Daoy (cell line): Measurements from ENCODE around the gene ATP2A3. TPM values are rescaled to one million over a fixed set of nuclear protein-coding genes. Genes with fewer than 3 reads are reported as not detected.
A peak's percentile ranks its signal among the peaks of the same experiment; 100 is the strongest.
"Not testable (repeated sequence)": the region's sequence is repeated elsewhere in the genome, so short reads cannot be mapped to it uniquely, and the experiment has no call there.

Experiments used
- DNase-seq: peaks from one replicate; pipeline ENCODE4 v3.0.0-alpha.2; 2015; ENCODE audit warnings: low read depth
- total RNA-seq: library from RNA; depleted of rRNA; stranded (reverse); fragments of >200 nt; shearing (Covaris generic); gene quantifications from 2 replicates; pipeline ENCODE4 v1.2.3, GENCODE V29; 2014

ATP2A3 gene
- total RNA-seq, 1 experiment from 2014 or later, result 0.57 TPM

DNA sequence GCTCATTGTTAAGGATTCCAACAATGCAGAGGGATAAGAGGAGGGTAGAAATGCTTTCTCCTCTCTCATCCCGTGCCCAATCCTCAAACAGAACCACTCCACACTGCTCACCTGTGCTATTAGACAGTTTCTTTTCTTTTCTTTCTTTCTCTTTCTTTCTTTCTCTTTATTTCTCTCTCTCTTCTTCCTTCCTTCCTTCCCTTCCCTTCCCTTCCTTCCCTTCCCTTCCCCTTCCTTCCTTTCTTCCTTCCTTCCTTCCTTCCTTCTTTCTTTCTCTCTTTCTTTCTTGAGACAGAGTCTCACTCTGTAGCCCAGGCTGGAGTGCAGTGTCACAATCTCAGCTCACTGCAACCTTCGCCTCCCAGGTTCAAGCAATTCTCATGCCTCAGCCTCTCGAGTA is 27.5 kb upstream of the ATP2A3 start:
- not testable (repeated sequence) for DNase-seq

DNA sequence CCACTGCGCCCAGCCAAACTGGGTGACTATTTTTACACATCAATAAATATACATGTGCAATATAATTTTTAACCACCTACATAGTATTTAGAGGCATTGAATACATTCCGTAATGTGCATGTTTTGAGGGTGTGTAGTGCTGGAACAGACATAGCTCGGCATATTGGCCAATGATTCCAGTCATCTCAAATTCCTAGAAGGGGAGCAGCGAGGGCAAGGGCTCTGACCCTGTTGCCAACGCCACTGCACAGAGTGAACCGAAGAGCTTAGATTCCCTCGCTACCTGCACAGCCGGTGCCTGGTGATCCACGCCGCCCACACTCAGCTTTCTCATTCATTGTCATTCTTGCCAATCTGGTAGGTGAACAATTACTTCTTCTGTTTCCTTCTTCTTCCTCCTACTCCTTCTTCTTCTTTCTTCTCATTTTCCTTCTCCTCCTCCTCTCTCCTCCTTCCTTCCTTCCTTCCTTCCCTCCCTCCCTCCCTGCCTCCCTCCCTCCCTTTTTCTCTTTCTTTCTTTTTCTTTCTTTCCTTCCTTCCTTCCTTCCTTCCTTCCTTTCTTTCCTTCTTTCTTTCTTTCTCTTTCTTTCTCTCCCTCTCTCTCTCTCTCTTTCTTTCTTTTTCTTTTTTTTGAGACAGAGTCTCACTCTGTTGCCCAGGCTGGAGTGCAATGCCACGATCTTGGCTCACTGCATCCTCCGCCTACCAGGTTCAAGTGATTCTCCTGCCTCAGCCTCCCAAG is 26.3 kb upstream of the ATP2A3 start:
- DNase-seq, result no peak

- DNase-seq, result no peak
These were observed 25.0 kb upstream of the ATP2A3 start for GRCh38 chr17:3989041-3989886.

DNA sequence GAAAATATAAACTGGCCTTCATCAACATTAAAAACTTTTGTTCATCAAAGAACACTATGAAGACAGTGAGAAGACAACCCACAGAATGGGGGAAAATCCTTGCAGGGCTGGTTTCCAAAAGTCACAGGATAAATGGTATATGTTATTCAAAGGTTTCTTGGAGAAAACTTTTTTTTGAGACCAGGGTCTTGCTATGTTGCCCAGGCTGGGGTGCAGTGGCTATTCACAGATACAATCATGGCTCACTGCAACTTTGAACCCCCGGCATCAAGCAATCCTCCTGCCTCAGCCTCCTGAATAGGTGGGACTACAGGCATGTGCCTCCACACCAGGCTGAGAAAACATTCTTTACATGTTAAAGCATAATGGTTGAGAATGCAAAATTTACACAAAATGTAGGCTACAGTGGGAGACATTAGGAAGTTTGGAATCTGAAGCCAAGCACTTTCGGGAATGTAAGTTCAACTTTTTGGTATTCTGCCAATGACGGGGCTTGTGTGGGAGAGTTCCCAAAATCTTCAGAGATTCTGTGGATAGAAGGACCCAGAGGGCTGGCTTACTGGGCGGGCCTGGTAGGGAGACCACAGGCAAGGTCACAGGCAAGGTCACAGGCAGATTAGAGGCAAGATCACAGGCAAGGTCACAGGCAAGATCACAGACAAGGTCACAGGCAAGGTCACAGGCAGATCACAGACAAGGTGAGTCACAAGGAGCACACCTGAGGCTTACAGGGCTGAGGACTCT is 24.2 kb upstream of the ATP2A3 start:
- DNase-seq, result no peak

- DNase-seq, result no peak
These were observed 22.7 kb upstream of the ATP2A3 start for GRCh38 chr17:3986939-3987335.

- DNase-seq, result no peak
These were observed 22.2 kb upstream of the ATP2A3 start for GRCh38 chr17:3986270-3986938.

- DNase-seq, result no peak
These were observed 21.6 kb upstream of the ATP2A3 start for GRCh38 chr17:3985846-3986245.

DNA sequence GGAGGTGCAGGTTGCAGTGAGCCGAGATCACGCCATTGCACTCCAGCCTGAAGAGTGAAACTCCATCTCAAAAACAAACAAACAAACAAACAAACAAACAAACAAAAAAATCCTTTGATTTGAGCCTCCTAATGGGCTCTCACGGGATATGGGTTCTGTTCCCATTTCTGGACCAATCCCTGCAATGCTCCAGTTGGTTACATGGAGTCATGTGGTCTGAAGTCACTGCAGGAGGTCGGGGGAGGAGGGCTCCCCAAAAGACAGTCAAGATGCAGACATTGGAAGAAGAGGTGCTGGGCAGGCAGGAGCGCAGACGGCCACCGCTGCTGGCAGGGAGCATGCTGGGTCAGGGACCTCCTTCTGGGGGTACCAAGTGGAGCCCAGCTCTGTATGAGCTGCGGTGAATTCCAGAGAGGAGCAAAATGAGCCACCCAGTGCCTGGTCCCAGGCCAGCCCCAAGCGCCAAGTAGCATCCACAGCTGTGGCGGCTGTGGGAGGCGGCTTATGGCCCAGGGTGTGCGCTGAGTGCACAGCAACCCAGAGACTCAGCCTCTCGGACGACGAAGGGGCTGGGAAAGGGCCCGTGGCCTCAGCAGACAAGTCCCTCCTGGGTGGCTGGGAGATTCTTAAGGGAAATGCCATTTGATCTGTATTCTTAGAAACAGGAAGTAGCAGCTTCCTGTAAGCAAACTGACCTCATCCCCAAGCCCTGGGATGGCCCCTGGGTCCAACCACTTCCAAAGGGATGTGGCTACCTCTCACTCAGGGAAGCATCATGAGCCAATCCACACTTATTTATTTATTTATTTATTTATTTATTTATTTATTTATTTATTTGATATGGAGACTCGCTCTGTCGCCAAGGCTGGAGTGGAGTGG is 19.6 kb upstream of the ATP2A3 start:
- DNase-seq, result peak; percentile 59

- DNase-seq, result no peak
These were observed 18.3 kb upstream of the ATP2A3 start for GRCh38 chr17:3982541-3983017.

DNA sequence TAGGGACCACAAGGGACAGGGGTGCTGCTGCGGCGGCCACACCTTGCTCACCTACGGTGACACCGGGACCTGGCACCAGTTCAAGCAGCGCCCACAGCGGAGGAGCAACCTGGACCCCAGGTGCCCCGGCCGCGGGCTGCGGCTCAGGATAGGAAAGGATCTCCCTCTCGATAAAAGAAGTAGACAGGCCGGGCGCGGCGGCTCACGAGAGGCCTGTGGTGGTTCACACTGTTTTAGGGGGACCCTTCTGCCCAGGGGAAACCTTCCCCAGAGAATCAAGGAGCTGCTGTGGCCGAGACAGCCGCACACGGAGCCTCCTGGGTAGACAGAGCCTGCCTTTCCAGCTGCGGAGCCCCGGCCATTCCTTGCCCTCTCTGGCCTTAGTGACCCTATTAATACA is 17.9 kb upstream of the ATP2A3 start:
- DNase-seq, result no peak

- DNase-seq, result no peak
These were observed 17.2 kb upstream of the ATP2A3 start for GRCh38 chr17:3981455-3981854.

DNA sequence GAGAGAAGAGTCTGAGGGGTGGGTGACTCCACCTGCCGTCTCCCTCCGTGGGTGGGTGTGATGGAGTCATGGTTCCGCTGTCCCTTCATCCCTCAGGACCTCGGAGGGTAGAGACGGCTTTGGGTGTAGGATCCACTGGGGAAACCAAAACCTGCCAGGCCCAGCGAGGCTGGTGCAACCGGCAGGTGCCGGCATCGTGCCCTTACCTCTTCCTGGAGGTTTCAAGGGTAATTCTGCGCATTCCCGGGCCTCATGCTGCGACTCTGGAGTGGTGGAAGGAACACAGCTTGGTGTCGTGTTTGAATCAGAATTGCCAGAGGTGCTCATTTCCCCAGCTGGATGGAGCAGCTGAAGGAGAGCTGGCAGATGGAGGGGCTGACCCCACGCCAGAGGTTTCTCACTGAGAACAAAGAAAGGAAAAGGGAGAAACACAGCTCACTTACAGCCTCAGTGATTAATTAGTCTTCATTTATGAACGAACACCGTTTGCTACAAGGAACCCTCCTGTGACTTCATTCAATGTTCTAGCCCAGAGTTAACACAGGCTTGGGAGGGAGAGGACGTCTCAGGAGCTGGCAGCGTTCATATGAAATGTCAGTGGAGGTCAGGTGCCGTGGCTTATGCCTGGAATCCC is 16.3 kb upstream of the ATP2A3 start:
- DNase-seq, result no peak

- DNase-seq, result no peak
These were observed 15.0 kb upstream of the ATP2A3 start for GRCh38 chr17:3979290-3979611.

- no peak for DNase-seq
These were observed 14.4 kb upstream of the ATP2A3 start for GRCh38 chr17:3978421-3979289.

DNA sequence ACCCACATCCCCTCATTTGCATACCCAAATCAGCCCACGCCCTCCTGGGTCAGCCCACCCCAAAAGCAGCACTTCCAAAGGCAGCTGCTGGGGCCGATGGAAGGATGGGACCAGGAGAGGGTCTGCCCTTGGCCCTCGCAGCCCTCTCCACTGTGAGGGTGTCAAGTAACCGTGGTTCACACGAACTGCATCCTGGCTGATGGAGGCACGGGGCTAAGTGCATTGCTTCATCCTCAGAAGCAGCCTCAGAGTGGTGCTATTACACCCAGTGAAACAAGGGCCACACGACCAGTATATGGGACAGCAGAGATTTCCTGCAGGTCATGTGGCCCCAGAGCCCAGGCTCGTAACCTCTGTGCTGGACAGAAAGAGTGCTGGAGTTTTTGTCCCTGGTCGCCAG is 13.2 kb upstream of the ATP2A3 start:
- DNase-seq, result no peak

DNA sequence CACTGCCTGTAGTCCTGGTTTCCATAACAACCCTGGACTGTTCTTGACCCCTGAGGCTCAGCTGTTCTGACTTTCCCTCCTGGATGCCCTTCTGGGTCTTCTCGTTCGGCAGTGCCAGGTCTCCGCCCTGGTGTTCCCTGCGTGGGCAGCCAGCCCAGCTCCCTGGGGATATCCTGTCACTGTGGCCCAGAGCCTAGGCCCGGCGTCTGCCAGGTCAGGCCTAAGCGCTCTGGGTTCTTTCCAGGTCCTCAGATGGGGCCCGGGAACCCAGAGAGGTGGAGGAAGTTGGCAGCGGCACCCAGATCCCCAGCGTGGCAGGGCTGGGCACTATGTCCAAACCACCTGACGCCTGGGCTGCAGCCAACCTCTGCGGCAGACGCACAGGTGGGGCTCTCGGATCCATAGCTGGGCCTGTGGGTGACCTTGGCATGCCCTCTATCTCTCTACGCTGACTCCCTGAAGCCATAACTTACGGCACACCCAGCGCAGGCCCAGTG is 12.5 kb upstream of the ATP2A3 start:
- DNase-seq, result no peak

DNA sequence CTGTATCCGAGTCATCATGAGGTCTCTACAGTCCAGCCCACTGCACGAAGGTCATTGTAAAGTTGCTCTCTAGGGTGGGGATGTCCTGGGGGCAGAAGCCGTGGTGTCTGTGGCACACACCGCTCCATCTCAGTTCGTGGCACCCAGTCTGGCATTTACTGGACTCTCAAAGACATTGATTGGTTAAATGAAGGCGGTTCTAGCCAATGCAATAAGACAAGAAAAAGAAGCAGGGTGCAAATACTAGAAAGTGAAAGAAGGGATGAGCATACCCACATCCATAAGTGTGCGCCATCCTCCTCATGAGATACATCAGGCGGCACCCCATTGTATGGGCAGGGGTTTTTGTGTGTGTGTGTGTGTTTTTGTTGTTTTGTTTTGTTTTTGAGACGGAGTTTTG is 10.7 kb upstream of the ATP2A3 start:
- no peak for DNase-seq

GRCh38 chr17:3974138-3974687 is 10.0 kb upstream of the ATP2A3 start:
- DNase-seq, result no peak
